ENCODE data around the gene ACOX1. TPM values are rescaled to one million over a fixed set of nuclear protein-coding genes. Genes with fewer than 3 reads are reported as not detected.

Gene ACOX1
- total and polyA plus RNA-seq, 2 of the 13 experiments (the other 11 are each of a cell fraction or from before 2014, with no cell fraction given), result 86.4 to 120 TPM

- TF ChIP-seq, protein P1, sequence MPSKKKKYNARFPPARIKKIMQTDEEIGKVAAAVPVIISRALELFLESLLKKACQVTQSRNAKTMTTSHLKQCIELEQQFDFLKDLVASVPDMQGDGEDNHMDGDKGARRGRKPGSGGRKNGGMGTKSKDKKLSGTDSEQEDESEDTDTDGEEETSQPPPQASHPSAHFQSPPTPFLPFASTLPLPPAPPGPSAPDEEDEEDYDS (CRISPR knock-in tag; IDR thresholded peaks at IDR 0.05), result 0 out of 2 replicates have a peak, but pooled peaks have one; percentile 11
- TF ChIP-seq REL (CRISPR knock-in tag; conservative IDR thresholded peaks at IDR 0.05), result no peak
- TF ChIP-seq ATF1 (CRISPR knock-in tag; IDR thresholded peaks at IDR 0.05), result 0 out of 2 replicates have a peak, but pooled peaks have one; percentile 41
- TF ChIP-seq ZNF552 (CRISPR knock-in tag; IDR thresholded peaks at IDR 0.05; ENCODE audit: borderline replicate concordance), result no peak
- TF ChIP-seq ZNF260 (CRISPR knock-in tag; IDR thresholded peaks at IDR 0.05; ENCODE audit: borderline replicate concordance, low read depth), result no peak
- no peak for TF ChIP-seq SOX6 (IDR thresholded peaks at IDR 0.05)
- TF ChIP-seq SOX6 (CRISPR knock-in tag; IDR thresholded peaks at IDR 0.05), result peak; percentile 35; the same call in 1 of the 2 replicates
- TF ChIP-seq PITX1 (CRISPR knock-in tag; IDR thresholded peaks at IDR 0.05), result peak; percentile 81
- no peak for TF ChIP-seq ZNF615 (CRISPR knock-in tag; IDR thresholded peaks at IDR 0.05; ENCODE audit: borderline replicate concordance)
- TF ChIP-seq MEIS2 (CRISPR knock-in tag; IDR thresholded peaks at IDR 0.05), result no peak
- TF ChIP-seq ZBTB2 (CRISPR knock-in tag; IDR thresholded peaks at IDR 0.05; ENCODE audit: low read depth), result no peak
- TF ChIP-seq PAXIP1 (CRISPR knock-in tag; conservative IDR thresholded peaks at IDR 0.05), result peak; percentile 80
- no peak for TF ChIP-seq ZNF598 (CRISPR knock-in tag; IDR thresholded peaks at IDR 0.05; ENCODE audit: borderline replicate concordance)
- TF ChIP-seq EP300 (IDR thresholded peaks at IDR 0.05; ENCODE audit: low read depth in 2 of 2, low read length in 2 of 2), result peak in 1 of 2 experiments; percentile 58; a peak in 1 of 4 replicates
- no peak for TF ChIP-seq EP300 (CRISPR knock-in tag; IDR thresholded peaks at IDR 0.05; ENCODE audit: borderline replicate concordance)
- peak; percentile 31; the same call in 1 of the 2 replicates for TF ChIP-seq HDAC2 (CRISPR knock-in tag; IDR thresholded peaks at IDR 0.05)
- TF ChIP-seq ZKSCAN8 (CRISPR knock-in tag; IDR thresholded peaks at IDR 0.05; ENCODE audit: borderline replicate concordance), result no peak
- peak; percentile 36; the same call in 1 of the 2 replicates for TF ChIP-seq ZNF362 (CRISPR knock-in tag; IDR thresholded peaks at IDR 0.05; ENCODE audit: borderline replicate concordance)
- no peak for TF ChIP-seq CREB1 (IDR thresholded peaks at IDR 0.05)
- TF ChIP-seq CREB1 (CRISPR knock-in tag; IDR thresholded peaks at IDR 0.05), result peak; percentile 61; the same call in 1 of the 2 replicates
- TF ChIP-seq, protein P2, sequence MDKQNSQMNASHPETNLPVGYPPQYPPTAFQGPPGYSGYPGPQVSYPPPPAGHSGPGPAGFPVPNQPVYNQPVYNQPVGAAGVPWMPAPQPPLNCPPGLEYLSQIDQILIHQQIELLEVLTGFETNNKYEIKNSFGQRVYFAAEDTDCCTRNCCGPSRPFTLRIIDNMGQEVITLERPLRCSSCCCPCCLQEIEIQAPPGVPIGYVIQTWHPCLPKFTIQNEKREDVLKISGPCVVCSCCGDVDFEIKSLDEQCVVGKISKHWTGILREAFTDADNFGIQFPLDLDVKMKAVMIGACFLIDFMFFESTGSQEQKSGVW (CRISPR knock-in tag; IDR thresholded peaks at IDR 0.05; ENCODE audit: borderline replicate concordance), result no peak
- TF ChIP-seq FOXP1 (IDR thresholded peaks at IDR 0.05), result no peak
- peak; percentile 50; the same call in 1 of the 2 replicates for TF ChIP-seq FOXP1 (CRISPR knock-in tag; IDR thresholded peaks at IDR 0.05)
Measured at GRCh38 chr17:75959051-75959838, 19.7 kb downstream of the ACOX1 start (continued).
